ENCODE data around the gene MCM10.

Gene MCM10

DNA sequence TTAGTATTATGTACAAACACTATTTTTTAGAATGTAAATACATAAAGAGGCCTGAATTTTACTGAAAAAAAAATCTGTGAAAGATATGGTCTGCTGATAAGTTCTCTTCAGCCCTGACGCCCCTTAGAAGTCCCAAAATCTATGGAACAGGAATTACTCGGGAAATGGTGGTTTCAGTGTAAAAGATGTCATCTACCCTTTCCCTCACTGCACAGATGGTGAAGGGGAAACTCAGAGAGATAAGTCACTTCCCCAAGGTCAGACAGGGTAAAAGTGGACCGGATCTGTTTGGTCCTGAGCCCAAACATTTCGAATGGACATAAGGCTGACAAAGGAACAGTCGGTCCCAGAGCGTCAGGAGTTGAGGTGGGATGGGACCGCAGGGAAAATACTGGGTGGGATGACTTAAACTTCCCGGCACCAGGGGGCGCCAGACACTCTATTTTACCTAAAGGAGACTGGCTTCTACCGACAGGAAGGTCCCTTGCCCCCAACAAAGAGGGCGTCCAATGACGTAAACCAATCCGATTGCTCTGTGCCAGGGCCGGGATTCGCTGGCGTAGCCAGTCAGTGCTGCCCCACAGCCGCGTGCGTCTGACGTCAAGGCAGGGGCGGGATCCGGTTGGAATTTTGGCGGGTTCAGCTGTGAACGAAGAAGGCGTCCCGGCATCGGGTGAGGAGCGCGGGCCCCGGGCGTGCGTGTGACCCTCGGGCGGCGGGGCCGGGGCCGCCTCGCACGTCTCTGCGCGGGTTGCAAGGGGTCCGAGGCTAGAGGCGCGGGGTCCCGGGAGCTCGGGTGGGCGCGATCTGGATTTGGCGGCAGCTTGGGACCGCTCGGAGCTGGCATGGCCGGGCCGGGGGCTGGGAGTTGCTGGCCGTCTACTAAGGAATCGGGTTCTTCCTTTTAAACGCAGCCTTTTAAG is at the start of gene MCM10:
Gene MCM10 (plus strand): TSS at position 625 of the 923 bp plus-strand sequence. CDS start 2,645 bp downstream, outside the sequence.
- no peaks in the 10 kb centered on the region; the same call in 1 of the 2 replicates for H3K36me3 ChIP-seq (ENCODE audit: control insufficient read depth, insufficient read depth, low read length)
- H3K4me3 ChIP-seq (replicated peaks; ENCODE audit: low read depth, low read length): peak within 1 kb of the TSS; percentile 72
- TF ChIP-seq, protein P1, sequence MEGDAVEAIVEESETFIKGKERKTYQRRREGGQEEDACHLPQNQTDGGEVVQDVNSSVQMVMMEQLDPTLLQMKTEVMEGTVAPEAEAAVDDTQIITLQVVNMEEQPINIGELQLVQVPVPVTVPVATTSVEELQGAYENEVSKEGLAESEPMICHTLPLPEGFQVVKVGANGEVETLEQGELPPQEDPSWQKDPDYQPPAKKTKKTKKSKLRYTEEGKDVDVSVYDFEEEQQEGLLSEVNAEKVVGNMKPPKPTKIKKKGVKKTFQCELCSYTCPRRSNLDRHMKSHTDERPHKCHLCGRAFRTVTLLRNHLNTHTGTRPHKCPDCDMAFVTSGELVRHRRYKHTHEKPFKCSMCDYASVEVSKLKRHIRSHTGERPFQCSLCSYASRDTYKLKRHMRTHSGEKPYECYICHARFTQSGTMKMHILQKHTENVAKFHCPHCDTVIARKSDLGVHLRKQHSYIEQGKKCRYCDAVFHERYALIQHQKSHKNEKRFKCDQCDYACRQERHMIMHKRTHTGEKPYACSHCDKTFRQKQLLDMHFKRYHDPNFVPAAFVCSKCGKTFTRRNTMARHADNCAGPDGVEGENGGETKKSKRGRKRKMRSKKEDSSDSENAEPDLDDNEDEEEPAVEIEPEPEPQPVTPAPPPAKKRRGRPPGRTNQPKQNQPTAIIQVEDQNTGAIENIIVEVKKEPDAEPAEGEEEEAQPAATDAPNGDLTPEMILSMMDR (IDR thresholded peaks at IDR 0.05; ENCODE audit: insufficient read depth, low read length, poor library complexity, severe bottlenecking): peak; percentile 78
- no peaks in the 10 kb centered on the region for H3K27me3 ChIP-seq (replicated peaks; ENCODE audit: control insufficient read depth, insufficient read depth, low read length)
- DNase-seq (ENCODE audit: extremely low read depth, insufficient read length): peak; percentile 93

DNA sequence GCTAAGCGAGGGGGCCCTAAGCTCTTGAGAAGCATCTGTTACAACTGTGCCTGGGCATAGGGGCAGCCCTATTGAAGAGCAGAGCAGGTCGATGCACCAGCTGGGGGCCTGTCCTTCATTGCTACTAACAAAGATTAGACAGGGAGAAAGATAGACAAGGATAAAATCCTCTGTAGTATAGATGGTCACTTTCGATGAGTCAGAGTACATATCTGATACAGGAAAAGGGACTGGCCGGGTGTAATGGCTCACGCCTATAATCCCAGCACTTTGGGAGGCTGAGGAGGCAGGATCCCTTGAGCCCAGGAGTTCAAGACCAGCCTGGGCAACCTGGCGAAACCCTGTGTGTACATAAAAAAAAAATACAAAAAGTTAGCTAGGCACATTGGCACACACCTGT is 47.8 kb upstream of the MCM10 start:
- Histone ChIP-seq H3K36me3 (ENCODE audit: control insufficient read depth, insufficient read depth, low read length) (peaks cover 13% of the 10 kb centered on the region), H3K27me3 (replicated peaks; ENCODE audit: control insufficient read depth, insufficient read depth, low read length) (no peaks in the 10 kb centered on the region), H3K4me3 (replicated peaks; ENCODE audit: low read depth, low read length) (no peak overlapping the region)
- no peak for DNase-seq (ENCODE audit: extremely low read depth, insufficient read length)
- TF ChIP-seq, protein P1 (IDR thresholded peaks at IDR 0.05; ENCODE audit: insufficient read depth, low read length, poor library complexity, severe bottlenecking): no peak

DNA sequence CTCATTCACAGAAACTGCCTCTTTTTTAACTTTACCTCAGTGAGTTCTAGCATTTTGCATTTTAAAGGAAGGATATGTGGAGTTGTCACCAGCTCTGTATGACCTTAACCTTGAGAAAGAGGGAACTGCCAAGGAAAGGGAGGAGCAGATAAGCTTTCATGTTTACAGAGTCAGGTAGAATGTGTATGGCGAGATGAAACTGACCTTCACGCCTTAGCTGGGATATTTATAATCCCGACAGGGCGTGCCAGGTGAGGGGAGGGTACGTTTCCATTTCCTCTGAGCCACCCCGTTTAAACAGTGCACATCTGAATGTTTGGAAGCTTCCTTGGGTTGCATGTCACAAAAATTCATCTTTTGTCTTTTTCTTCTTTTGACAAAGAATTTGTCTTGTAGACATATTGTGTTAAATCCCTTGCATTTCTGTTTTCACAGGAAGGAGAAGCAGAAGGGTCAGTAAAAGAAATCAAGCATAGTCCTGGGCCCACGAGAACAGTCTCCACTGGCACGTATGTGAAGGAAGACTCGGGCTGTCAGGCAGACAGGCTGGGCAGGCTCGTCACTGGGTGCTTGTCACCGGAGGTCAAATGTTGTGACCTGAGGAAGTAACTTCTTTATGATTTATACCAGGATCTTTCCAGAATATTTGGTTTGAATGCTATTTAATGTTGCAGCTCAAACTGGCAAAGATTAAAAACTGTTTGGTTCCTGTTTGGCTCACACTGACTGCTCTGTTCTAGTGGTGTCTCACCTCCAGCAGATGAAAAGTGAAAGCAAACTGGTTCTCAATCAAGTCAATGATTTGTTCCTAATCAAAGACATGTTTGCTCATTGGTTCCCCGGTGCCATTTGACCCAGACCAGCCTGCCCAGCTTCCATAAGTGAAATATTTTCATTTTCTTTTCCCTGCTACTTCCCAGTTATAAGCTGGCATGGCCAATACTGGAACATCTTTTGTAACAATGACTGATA is 45.2 kb upstream of the MCM10 start:
- no peak overlapping the region for H3K4me3 ChIP-seq (replicated peaks; ENCODE audit: low read depth, low read length)
- DNase-seq (ENCODE audit: extremely low read depth, insufficient read length): no peak
- no peaks in the 10 kb centered on the region for H3K27me3 ChIP-seq (replicated peaks; ENCODE audit: control insufficient read depth, insufficient read depth, low read length)
- TF ChIP-seq, protein P1 (IDR thresholded peaks at IDR 0.05; ENCODE audit: insufficient read depth, low read length, poor library complexity, severe bottlenecking): no peak
- peaks cover 4% of the 10 kb centered on the region for H3K36me3 ChIP-seq (ENCODE audit: control insufficient read depth, insufficient read depth, low read length)

GRCh38 chr10:13117841-13118783 is 43.2 kb upstream of the MCM10 start:
- no peak for DNase-seq (ENCODE audit: extremely low read depth, insufficient read length)
- no peaks in the 10 kb centered on the region for H3K27me3 ChIP-seq (replicated peaks; ENCODE audit: control insufficient read depth, insufficient read depth, low read length)
- no peak overlapping the region for H3K4me3 ChIP-seq (replicated peaks; ENCODE audit: low read depth, low read length)
- H3K36me3 ChIP-seq (ENCODE audit: control insufficient read depth, insufficient read depth, low read length): peaks cover 4% of the 10 kb centered on the region
- TF ChIP-seq, protein P1 (IDR thresholded peaks at IDR 0.05; ENCODE audit: insufficient read depth, low read length, poor library complexity, severe bottlenecking): no peak
